ENCODE data around the gene MRPL58.
"Not testable (repeated sequence)": the region's sequence is repeated elsewhere in the genome, so short reads cannot be mapped to it uniquely, and the experiment has no call there.

The MRPL58 gene

GRCh38 chr17:75019710-75020109, 7.2 kb downstream of the MRPL58 start:
- no peak for DNase-seq

GRCh38 chr17:75020331-75021110, 8.1 kb downstream of the MRPL58 start:
- no peak for DNase-seq

DNA sequence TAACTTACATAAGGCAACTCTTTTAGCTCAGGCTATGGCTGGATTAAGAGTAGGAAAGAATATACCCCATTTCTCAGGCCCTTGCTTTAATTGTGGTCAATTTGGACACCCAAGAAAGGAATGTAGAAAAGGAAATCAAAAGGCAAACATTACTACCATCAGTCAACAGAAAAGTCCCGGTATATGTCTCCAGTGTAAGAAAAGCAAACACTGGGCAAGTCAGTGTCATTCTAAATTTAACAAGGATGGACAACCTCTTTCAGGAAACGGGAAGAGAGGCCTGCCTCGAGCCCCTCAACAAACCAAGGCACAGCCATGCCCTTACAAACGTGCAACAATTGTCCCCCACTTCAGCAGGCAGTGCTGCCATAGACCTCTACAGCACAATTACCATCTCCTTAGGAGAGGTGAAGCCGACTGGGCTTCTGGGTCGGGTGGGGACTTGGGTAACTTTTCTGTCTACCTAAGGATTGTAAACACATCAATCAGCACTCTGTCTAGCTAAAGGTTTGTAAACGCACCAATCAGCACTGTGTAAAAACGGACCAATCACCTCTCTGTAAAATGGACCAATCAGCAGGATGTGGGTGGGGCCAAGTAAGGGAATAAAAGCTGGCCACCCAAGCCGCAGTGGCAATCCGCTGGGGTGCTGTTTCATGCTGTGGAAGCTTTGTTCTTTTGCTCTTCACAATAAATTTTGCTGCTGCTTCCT, 12.4 kb downstream of the MRPL58 start:
- DNase-seq, result no peak

DNA sequence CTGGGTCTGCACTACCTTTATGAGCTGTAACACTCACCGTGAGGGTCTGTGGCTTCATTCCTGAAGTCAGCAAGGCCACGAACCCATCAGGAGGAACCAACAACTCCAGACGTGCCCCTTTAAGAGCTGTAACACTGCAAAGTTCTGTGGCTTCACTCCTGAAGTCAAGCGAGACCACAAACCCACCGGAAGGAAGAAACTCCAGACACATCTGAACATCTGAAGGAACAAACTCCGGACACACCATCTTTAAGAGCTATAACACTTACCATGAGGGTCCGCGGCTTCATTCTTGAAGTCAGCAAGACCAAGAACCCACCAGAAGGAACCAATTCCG, 12.9 kb downstream of the MRPL58 start:
- DNase-seq, result not testable (repeated sequence)

GRCh38 chr17:75026650-75027049, 14.2 kb downstream of the MRPL58 start:
- not testable (repeated sequence) for DNase-seq

DNA sequence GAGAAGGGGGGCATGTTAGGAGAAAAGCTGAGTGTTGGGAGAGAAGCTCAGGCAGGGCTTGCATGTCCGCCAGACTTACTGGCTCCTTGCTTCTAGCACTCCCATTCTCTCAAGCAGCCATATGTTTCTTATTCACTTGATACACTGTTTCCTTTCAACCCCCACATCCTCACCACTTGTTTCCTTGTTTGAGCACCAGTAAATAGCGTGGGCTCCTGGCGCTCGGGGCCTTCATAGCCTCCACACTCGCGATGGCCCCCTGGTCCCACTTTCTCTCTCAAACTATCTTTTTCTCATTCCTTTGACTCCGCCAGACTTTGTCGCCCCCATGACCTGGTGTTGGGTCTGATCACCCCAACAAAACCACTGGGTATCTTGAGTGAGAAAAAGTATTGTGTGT, 17.7 kb downstream of the MRPL58 start:
- no peak for DNase-seq

GRCh38 chr17:75031972-75032719, 19.7 kb downstream of the MRPL58 start:
- peak; percentile 37 for DNase-seq

DNA sequence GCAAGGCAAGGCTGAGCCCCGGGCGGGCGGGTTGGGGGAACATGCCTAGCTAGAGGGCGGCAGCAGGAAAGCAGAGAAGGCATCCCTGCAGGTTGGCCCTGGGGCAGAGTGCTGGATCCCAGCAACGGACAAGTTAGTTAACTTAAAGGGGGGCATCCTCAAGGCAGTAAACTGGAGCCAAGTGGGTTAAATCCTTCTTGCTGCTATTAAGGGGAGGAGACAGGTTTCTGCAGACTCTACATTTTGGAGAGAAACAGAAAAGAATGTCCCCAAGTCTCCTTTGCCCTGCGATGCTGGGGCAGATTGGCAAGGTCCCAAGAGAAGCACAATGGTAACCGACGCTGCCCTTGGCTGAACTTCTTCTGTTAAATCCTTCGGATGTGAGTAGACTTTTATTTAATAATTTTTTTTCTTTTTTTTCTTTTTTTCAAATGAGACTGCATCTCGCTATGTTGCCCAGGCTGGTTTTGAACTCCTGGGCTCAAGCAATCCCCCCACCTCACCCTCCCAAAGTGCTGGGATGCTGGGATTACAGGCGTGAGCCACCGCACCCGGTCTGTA, 20.3 kb downstream of the MRPL58 start:
- no peak for DNase-seq

DNA sequence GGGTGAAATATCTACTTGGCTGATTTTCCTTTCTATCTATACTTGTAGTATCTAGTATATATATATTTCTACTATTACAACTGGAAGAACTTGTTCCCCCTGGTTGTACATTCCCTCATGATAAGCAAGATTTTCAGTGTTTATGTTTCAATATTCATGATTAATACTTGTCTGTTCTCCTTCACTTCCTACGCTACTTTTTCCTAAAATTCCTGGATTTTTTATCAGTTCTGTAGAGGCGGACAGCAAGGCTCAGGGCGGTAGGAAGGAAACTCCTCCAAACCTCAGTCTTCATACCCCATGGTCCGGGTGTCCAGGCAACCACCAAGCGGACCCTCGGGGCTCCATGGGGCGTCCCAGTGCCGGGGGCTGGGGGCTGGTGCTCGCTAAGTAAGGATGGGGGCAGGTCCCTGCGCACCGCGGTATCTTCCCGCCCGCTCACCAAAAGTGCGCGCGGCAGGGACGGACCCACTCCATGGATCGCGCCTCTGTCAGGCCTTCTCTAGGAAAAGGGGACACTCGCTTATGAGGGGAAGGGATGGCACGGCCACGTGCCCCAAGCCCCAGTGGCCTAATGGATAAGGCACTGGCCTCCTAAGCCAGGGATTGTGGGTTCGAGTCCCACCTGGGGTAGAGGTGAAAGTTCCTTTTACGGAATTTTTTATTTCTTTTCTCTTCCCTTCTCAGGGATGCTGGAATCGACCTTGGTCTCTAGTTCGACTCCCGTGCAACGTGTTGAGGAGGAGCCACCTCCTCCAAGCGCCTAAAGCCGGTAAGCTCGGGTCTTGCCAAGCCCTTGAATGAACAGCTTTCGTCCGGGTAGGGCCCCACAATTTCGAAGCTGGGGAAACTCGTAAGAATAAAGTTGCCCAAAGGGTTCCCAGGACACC, 21.1 kb downstream of the MRPL58 start:
- peak; percentile 89 for DNase-seq

GRCh38 chr17:75034236-75034908, 21.9 kb downstream of the MRPL58 start:
- peak; percentile 92 for DNase-seq

- DNase-seq, result peak; percentile 70
These were observed 24.3 kb downstream of the MRPL58 start for GRCh38 chr17:75036643-75037268.

DNA sequence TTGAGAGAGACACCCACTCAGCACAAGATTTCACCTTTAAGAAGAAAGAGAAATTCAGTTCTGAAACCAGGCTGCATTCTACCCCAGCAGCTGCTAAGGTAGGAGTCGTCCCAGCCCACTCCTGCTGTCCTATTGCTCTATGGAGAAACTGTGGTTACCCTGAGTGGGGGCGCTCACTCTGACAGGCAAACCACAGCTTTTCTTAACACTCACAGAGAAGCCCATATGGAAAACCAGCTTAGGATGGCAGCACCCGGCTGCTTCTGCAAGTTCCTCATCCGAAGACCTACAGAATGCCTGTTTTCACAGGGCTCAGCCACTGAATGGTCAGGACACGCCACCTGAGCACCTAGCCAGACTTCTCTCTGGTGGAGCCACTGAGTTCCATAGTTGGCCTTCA, 26.8 kb downstream of the MRPL58 start:
- no peak for DNase-seq

DNA sequence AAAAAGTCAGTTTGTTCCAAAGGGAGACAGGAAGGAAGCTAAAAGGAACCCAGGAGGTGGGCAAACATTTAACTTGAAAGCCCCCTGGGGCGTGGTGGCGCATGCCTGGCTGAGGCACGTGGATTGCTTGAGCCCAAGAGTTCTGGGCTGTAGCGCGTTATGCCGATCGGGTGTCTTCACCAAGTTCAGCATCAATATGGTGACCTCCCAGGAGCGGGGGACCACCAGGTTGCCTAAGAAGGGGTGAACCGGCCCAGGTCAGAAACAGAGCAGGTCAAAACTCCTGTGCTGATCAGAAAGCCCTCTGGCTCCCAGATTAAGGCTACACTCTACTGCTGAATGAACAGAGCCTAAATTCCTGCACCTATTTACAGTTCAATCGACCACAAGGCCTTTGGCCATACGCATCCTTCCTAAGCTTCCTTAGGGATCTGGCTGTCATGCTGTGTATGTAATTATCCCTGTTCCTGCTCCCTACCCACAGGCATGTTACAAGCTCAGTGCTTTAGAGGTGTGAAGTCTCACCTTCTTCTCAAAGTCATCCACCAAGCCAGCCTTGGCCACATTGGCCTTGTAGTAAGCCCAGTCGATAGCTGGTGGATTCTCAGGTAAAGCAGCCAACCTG, 29.3 kb downstream of the MRPL58 start:
- DNase-seq, result no peak

GRCh38 chr17:75043789-75044188, 31.3 kb downstream of the MRPL58 start:
- DNase-seq, result not testable (repeated sequence)

DNA sequence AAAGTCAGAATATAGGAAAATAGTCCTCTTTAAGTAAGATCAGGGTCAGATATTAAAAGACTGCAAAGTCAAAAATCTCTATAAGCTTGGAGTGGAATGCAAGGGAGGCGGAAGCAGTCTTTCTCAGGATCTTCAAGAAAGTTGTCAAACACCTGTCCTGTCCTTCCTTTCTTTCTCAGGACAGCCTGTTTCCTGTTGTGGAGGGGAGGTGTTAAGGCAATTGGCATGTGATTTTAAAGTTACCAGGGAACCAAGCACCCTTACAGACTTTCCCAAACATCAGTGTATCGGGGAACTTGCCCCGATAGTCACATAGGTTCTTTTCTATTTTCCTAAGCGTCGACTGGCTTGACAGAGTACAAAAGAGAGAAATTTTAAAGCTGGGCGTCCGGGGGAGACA, 32.2 kb downstream of the MRPL58 start:
- DNase-seq, result no peak

GRCh38 chr17:75045946-75046406, 33.5 kb downstream of the MRPL58 start:
- DNase-seq, result not testable (repeated sequence)

DNA sequence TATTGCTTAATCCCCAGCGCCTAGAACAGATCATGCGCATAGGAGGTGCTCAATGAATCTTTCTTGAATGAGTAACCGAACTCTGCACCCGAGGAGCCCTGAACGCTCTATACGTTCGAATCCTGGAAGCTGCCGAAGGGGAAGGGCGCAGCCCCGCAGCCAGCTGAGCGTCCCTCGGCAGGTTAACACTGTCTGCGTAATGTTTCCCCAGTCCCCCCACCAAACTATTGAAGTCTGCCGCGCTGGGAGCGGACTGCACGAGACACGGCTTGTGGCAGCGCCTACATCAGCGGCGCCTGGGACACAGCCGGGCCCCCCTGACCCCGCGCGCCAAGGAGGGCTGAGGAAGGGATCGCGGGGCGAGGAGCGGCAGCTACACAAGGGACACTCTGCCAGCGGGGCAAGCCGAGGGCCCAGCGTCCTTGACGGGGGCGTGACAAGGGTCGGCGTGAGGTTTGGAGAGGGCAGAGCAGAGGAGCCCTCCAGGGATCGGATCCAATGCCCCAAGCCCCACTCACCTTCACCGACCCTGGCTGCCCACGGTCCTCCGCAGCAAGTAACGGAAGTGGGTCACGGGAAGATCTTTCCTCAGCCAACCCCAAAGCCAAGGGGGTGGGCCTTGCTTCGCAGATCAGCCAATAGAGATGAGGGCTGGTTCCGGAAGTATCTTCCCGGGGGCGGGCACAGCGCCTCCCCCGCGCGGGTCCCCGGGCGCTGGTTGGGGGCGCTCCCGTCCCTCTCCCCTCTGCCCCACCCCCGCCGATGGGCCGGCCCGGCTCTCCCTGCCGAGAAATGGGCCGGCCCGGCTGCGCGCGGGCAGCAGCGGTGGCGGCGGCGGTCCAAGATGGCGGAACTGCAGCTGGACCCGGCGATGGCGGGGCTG, 34.2 kb downstream of the MRPL58 start, which contains the start of the genes ATP5PD and KCTD2:
Gene ATP5PD (minus strand): TSS at position 563 of the 883 bp plus-strand sequence. CDS start 4,319 bp downstream, outside the sequence.
Gene KCTD2 (plus strand): TSS at position 819 of the 883 bp plus-strand sequence. CDS start 26 bp downstream, at position 845.
- peak; percentile 88 for DNase-seq

DNA sequence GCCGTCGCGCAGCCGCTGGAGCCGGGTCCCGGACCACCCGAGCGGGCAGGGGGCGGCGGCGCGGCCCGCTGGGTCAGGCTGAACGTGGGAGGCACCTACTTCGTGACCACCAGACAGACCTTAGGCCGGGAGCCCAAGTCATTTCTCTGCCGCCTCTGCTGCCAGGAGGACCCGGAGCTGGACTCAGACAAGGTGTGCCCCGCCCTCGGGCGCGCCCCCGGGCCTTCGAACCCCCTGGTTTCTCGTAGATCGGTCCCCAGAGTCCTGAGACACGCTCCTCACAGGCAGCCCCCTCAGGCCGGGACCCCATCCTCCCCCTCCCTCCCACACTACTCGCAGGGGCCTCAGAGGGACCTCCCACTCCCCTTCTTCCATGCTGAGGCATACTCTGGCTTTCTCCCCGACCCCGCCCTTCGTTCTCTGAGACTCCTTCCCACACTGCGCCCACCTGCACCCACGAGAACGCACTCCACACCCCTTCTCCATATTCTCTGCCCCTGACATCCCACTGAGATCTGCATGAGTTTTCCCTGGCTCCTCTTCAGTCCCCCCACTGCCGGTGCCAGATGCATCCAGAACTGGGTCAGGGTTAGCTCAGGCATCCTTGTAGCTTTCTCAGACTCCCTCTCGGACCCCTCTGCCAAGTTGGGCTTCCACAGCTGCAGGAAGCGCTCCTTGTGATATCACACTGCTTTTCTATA, 35.1 kb downstream of the MRPL58 start:
- no peak for DNase-seq
